Endodermal cell (in vitro differentiated cells): ENCODE data around the gene ABI3BP. TPM values are rescaled to one million over a fixed set of nuclear protein-coding genes. Genes with fewer than 3 reads are reported as not detected.

Source experiments
- DNase-seq: peaks from one replicate; pipeline ENCODE4 v3.0.0-alpha.2; 2017
- H3K27ac ChIP-seq: 2 replicates; pipeline ENCODE4 v1.5.1; 2013; ENCODE audit warnings: mild to moderate bottlenecking, low read depth, low read length, moderate library complexity
- H3K27me3 ChIP-seq: 2 replicates; pipeline ENCODE4 v1.6.1; 2013; ENCODE audit warnings: mild to moderate bottlenecking, low read length, moderate library complexity; ENCODE audit not compliant: insufficient read depth, control insufficient read depth, poor library complexity, severe bottlenecking
- H3K36me3 ChIP-seq: 2 replicates; pipeline ENCODE4 v1.7.0; 2013; ENCODE audit warnings: mild to moderate bottlenecking, low read length, moderate library complexity; ENCODE audit not compliant: control insufficient read depth, insufficient read depth
- H3K4me1 ChIP-seq: one replicate; pipeline ENCODE4 v1.7.0; 2013; ENCODE audit warnings: low read length; ENCODE audit not compliant: control insufficient read depth, insufficient read depth
- H3K4me3 ChIP-seq: 2 replicates; pipeline ENCODE4 v1.5.1; 2013; ENCODE audit warnings: mild to moderate bottlenecking, low read length, moderate library complexity
- H3K9ac ChIP-seq: 2 replicates; pipeline ENCODE4 v1.6.1; 2013; ENCODE audit warnings: mild to moderate bottlenecking, low read length, moderate library complexity; ENCODE audit not compliant: poor library complexity, severe bottlenecking; ENCODE audit errors: extremely low read depth
- H3K9me3 ChIP-seq: 2 replicates; pipeline ENCODE4 v1.6.1; 2013; ENCODE audit warnings: mild to moderate bottlenecking, low read length, moderate library complexity; ENCODE audit not compliant: control insufficient read depth
- H3K27ac Mint-ChIP-seq: 2 replicates; pipeline ENCODE4 v1.8.0; 2020; ENCODE audit warnings: mixed read lengths
- H3K27me3 Mint-ChIP-seq: 2 replicates; pipeline ENCODE4 v1.8.0; 2021; ENCODE audit warnings: mild to moderate bottlenecking, mixed read lengths; ENCODE audit not compliant: insufficient read depth
- H3K36me3 Mint-ChIP-seq: 2 replicates; pipeline ENCODE4 v1.8.0; 2020; ENCODE audit warnings: low read depth, mixed read lengths
- H3K4me1 Mint-ChIP-seq: 2 replicates; pipeline ENCODE4 v1.8.0; 2020; ENCODE audit warnings: mixed read lengths
- H3K4me3 Mint-ChIP-seq: 2 replicates; pipeline ENCODE4 v1.8.0; 2020; ENCODE audit warnings: mild to moderate bottlenecking, moderate library complexity, mixed read lengths
- H3K9me3 Mint-ChIP-seq: 2 replicates; pipeline ENCODE4 v1.8.0; 2020; ENCODE audit warnings: mild to moderate bottlenecking, mixed read lengths
- WGBS, 2 experiments: methylation state at CpG; one replicate each; pipeline versions ENCODE4 v1.1.5 to v1.1.7; 2013; ENCODE audit warnings: missing lambda C conversion rate in 2 of 2, mixed read lengths in 1 of 2; ENCODE audit not compliant: insufficient coverage in 1 of 2, insufficient read length in 1 of 2; 5-methylcytosine and 5-hydroxymethylcytosine counted together
- total RNA-seq, 2 donors: library from RNA; stranded (reverse); fragmentation: NEBNext Ultra II Directional in 1 of 2; extraction: Animal tissue kit (Norgen Biotek cat#: 25700) in 1 of 2; gene quantifications; 2 replicates in 1 of 2; 3 replicates in 1 of 2; pipeline ENCODE4 v1.2.1, GENCODE V29; 2021
- TF ChIP-seq, protein P1 (sequence below): fragments of 200-600 bp; sonication (generic); conservative IDR thresholded peaks from 2 replicates; pipeline ENCODE4 v1.5.0; 2021; ENCODE audit warnings: antibody characterized with exemption, mild to moderate bottlenecking

Gene ABI3BP
- total RNA-seq, 2 donors from 2014 or later: 0.42 TPM; not detected in 1

DNA sequence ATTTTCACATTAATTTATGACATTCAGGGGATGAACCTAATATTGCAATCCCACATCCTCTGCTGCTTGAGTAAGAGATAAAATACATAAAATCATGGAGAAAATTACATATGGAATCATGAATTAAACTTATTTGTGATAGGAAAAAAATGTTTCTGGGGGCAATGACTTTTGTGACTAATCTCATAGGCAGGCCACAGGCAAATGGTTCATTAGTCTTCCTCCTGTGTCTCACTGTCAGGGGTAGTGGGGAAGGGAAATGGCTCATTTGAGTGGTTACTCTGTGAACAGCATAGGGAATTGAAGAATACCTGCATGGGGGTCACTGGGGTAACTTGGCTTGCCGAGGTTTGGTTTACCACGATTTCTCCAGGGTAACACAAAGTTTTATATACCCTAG lies 211.9 kb downstream of the ABI3BP start:
- Histone ChIP-seq H3K9ac (no peak overlapping the region), H3K27me3 (no peaks in the 10 kb centered on the region), H3K36me3 (no peaks in the 10 kb centered on the region), H3K9me3 (peaks cover 22% of the 10 kb centered on the region), H3K4me3 (no peak overlapping the region), H3K27ac (no peak overlapping the region), H3K4me1 (no peaks in the 10 kb centered on the region)
- no peaks in the 10 kb centered on the region for H3K36me3 Mint-ChIP-seq
- TF ChIP-seq, protein P1, sequence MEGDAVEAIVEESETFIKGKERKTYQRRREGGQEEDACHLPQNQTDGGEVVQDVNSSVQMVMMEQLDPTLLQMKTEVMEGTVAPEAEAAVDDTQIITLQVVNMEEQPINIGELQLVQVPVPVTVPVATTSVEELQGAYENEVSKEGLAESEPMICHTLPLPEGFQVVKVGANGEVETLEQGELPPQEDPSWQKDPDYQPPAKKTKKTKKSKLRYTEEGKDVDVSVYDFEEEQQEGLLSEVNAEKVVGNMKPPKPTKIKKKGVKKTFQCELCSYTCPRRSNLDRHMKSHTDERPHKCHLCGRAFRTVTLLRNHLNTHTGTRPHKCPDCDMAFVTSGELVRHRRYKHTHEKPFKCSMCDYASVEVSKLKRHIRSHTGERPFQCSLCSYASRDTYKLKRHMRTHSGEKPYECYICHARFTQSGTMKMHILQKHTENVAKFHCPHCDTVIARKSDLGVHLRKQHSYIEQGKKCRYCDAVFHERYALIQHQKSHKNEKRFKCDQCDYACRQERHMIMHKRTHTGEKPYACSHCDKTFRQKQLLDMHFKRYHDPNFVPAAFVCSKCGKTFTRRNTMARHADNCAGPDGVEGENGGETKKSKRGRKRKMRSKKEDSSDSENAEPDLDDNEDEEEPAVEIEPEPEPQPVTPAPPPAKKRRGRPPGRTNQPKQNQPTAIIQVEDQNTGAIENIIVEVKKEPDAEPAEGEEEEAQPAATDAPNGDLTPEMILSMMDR: no peak
- 80 to 100% methylated on average over 2 of the region's 2 CpGs for WGBS, 2 experiments
- no peak for DNase-seq
- H3K27ac Mint-ChIP-seq: no peak overlapping the region
- no peak overlapping the region for H3K4me3 Mint-ChIP-seq
- H3K27me3 Mint-ChIP-seq: peaks cover 4% of the 10 kb centered on the region
- H3K4me1 Mint-ChIP-seq: peaks cover 5% of the 10 kb centered on the region
- peaks cover 11% of the 10 kb centered on the region for H3K9me3 Mint-ChIP-seq

DNA sequence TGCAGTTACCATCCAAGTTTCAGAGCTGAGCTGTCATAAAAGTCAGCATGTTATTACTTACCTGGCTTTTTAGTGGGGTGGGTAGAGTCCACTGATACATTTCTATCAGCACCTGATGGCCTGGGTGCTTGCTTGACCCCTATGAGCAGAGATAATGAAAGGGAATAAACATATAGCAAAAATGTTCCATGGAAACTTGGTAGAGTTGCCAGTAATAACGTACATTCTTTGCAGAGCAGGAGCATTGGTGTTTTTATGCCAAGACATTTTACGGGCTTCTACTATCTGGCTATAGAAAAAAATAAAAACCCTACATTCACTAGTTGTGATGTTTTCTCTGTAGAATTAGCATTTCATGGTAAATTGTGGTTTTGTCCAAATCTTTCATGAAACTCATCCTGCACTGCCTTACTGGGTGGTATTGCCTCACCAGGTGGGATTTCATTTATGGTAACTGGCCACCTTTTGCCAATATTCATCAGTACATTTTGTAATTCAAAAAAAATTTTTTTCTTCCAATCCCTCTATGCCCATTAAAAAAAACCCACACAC lies 213.1 kb downstream of the ABI3BP start:
- H3K9ac ChIP-seq: no peak overlapping the region
- H3K4me1 ChIP-seq: no peaks in the 10 kb centered on the region
- peaks cover 12% of the 10 kb centered on the region for H3K9me3 ChIP-seq
- Mint-ChIP-seq H3K27ac (no peak overlapping the region), H3K4me1 (peaks cover 5% of the 10 kb centered on the region), H3K27me3 (peaks cover 4% of the 10 kb centered on the region), H3K36me3 (no peaks in the 10 kb centered on the region), H3K9me3 (peaks cover 5% of the 10 kb centered on the region), H3K4me3 (no peak overlapping the region)
- H3K36me3 ChIP-seq: no peaks in the 10 kb centered on the region
- H3K27me3 ChIP-seq: no peaks in the 10 kb centered on the region
- TF ChIP-seq, protein P1: no peak
- no peak overlapping the region for H3K4me3 ChIP-seq
- no peak overlapping the region for H3K27ac ChIP-seq
- WGBS, 2 experiments: 100% methylated on average over 2 of the region's 2 CpGs; no CpG with 5 or more reads in 1 of the 2 experiments
- no peak for DNase-seq

DNA sequence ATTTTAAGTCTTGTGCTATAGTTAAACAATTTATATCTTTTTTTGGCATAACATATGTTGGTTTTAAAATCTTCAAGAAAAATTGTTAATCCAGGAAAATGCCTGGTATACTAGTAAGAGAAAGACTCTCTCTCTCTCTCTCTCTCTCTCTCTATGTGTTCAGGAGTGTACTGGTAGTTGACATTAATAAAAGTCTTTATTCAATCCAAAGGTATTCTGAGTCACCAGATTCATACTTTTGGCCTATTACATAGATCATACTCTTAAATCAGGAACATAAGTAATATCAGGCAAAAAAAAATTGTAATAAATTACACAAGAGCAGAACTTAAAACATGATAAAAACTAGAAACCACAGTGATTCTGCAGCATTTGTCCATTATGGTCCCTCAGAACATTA lies 213.7 kb downstream of the ABI3BP start:
- Mint-ChIP-seq H3K36me3 (no peaks in the 10 kb centered on the region), H3K4me3 (no peak overlapping the region), H3K9me3 (peaks cover 3% of the 10 kb centered on the region), H3K4me1 (peaks cover 5% of the 10 kb centered on the region), H3K27me3 (peaks cover 4% of the 10 kb centered on the region), H3K27ac (no peak overlapping the region)
- H3K27me3 ChIP-seq: no peaks in the 10 kb centered on the region
- no peak overlapping the region for H3K9ac ChIP-seq
- TF ChIP-seq, protein P1: no peak
- no peak overlapping the region for H3K27ac ChIP-seq
- DNase-seq: no peak
- peaks cover 8% of the 10 kb centered on the region for H3K9me3 ChIP-seq
- no peak overlapping the region for H3K4me3 ChIP-seq
- no peaks in the 10 kb centered on the region for H3K36me3 ChIP-seq
- no peaks in the 10 kb centered on the region for H3K4me1 ChIP-seq
